ENCODE measurements around the gene NFYB. TPM values are rescaled to one million over a fixed set of nuclear protein-coding genes. Genes with fewer than 3 reads are reported as not detected.

Gene NFYB
- total and polyA plus RNA-seq, 2 donors (not counting 3 experiments of a cell fraction or from before 2014, with no cell fraction given) = 10.2 to 23.3 TPM

DNA sequence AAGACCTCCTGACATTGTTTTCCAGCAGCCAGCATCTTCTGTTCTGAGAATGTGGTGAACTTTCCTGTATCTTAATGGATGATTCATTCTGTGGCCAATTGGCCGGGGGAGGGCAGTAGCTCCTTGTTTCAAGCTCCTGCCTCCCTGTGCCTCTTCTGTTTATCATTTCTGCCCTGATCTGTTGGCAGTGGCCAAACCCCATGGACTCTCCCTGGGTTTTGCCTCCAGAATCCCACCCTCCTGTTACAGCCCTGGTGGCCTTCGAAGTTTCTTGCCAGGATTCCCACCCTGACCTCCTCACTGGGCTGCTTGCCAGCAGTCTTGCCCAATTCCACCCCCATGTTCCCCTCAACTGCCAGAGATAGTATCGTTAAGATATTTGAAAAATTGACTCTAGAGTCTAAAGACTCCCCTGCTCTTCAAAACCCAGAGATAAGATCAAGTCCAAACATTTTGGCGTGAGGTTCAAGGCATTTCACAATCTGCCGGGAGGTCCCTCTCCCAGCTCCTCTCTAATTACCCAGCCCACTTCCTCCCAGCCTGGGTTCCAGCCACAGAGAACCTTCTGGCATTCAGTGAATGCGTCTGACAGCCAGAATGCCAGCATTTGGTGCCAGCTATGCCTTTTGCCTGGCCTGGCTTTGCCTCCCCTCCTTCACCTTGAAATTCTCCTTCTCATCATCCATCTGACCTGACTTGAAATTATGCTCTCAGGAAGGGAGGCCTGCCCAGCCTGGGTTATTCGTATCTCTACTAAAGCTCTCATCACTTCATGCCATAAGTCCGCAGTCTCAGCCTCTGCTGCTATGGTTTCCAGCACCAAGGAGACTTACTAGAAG is 39.9 kb upstream of the NFYB start:
- H3K27ac ChIP-seq (ENCODE audit: insufficient read depth, low read depth, low read length) = no peak overlapping the region
- CTCF ChIA-PET = interaction anchor here (0.8 to 1.7 kb wide), 13 partner anchors 9 to 294 kb away, joined by 3 to 15 read pairs (median 4); partner anchors contain the start of gene NFYB
- FAIRE-seq (no peak), DNase-seq (ENCODE audit: low read depth, low spot score) (peak; percentile 80)
- TF ChIP-seq GATA2 (IDR thresholded peaks at IDR 0.05; ENCODE audit: insufficient read depth, insufficient read length, low read depth, low read length) = no peak
- no peak for TF ChIP-seq MYC (IDR thresholded peaks at IDR 0.05; ENCODE audit: low read depth, low read length)
- TF ChIP-seq MAX (IDR thresholded peaks at IDR 0.05; ENCODE audit: insufficient read depth, insufficient read length) = no peak
- TF ChIP-seq EZH2 (IDR thresholded peaks at IDR 0.05; ENCODE audit: borderline replicate concordance, low read depth, low read length, severe bottlenecking) = no peak
- TF ChIP-seq, protein P1, sequence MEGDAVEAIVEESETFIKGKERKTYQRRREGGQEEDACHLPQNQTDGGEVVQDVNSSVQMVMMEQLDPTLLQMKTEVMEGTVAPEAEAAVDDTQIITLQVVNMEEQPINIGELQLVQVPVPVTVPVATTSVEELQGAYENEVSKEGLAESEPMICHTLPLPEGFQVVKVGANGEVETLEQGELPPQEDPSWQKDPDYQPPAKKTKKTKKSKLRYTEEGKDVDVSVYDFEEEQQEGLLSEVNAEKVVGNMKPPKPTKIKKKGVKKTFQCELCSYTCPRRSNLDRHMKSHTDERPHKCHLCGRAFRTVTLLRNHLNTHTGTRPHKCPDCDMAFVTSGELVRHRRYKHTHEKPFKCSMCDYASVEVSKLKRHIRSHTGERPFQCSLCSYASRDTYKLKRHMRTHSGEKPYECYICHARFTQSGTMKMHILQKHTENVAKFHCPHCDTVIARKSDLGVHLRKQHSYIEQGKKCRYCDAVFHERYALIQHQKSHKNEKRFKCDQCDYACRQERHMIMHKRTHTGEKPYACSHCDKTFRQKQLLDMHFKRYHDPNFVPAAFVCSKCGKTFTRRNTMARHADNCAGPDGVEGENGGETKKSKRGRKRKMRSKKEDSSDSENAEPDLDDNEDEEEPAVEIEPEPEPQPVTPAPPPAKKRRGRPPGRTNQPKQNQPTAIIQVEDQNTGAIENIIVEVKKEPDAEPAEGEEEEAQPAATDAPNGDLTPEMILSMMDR (IDR thresholded peaks at IDR 0.05; ENCODE audit: extremely low read depth in 1 of 2, insufficient read depth in 1 of 2, low read depth in 1 of 2, low read length in 2 of 2) = peak; percentile 33 to 34
- TF ChIP-seq FOS (IDR thresholded peaks at IDR 0.05; ENCODE audit: borderline replicate concordance, insufficient read depth, low read length) = peak; percentile 69
- TF ChIP-seq POLR2AphosphoS5 (IDR thresholded peaks at IDR 0.05; ENCODE audit: insufficient read depth, low read depth, low read length) = no peak
- peak; percentile 36 for TF ChIP-seq JUN (IDR thresholded peaks at IDR 0.05; ENCODE audit: borderline replicate concordance, insufficient read depth, insufficient read length, low read depth)
- intact Hi-C loops (cut with micrococcal nuclease) = no loop called here
- H3K9me3 ChIP-seq (replicated peaks; ENCODE audit: control insufficient read depth, insufficient read depth, low read length) = no peaks in the 10 kb centered on the region
- no peaks in the 10 kb centered on the region for H3K36me3 ChIP-seq (ENCODE audit: control insufficient read depth in 2 of 2, extremely low read depth in 1 of 2, insufficient read depth in 2 of 2, low read length in 2 of 2)
- no peaks in the 10 kb centered on the region for H4K20me1 ChIP-seq (replicated peaks; ENCODE audit: control insufficient read depth, extremely low read depth, insufficient read depth, low read length)
- no peaks in the 10 kb centered on the region for H3K9me1 ChIP-seq (replicated peaks; ENCODE audit: control insufficient read depth, extremely low read depth, insufficient read depth, low read length)
- no peaks in the 10 kb centered on the region for H3K27me3 ChIP-seq (ENCODE audit: control insufficient read depth in 2 of 2, insufficient read depth in 2 of 2, low read length in 2 of 2)
- POLR2A ChIA-PET = interaction anchor here (1.2 to 1.3 kb wide), 2 partner anchors 115 to 141 kb away, joined by 3 read pairs; no protein-coding TSS in a partner anchor
- no peak overlapping the region for H3K4me2 ChIP-seq (ENCODE audit: insufficient read depth, low read length)
- H3K4me1 ChIP-seq (ENCODE audit: control insufficient read depth, extremely low read depth, insufficient read depth, low read length) = peaks cover 2% of the 10 kb centered on the region
- H3K4me3 ChIP-seq (replicated peaks in 1 of 3; ENCODE audit: insufficient read depth in 1 of 3, low read depth in 1 of 3, low read length in 3 of 3) = no peak overlapping the region
- no peaks in the 10 kb centered on the region for H3K79me2 ChIP-seq (ENCODE audit: control insufficient read depth, insufficient read depth, low read length)
- dilution Hi-C loops (cut with MboI; ENCODE audit: extremely low pct_ligation_motif_present, low sequenced_read_pairs) = no loop called here
- H3K9ac ChIP-seq (replicated peaks; ENCODE audit: extremely low read depth, insufficient read depth, low read length) = no peak overlapping the region
- H2AFZ ChIP-seq (ENCODE audit: low read depth, low read length) = no peak overlapping the region
- no TSS peak for BruUV-seq (replicated peaks)

Measured in endothelial cell of umbilical vein (primary cell).